ENCODE results near the gene AIG1. TPM values are rescaled to one million over a fixed set of nuclear protein-coding genes. Genes with fewer than 3 reads are reported as not detected.

AIG1 gene
- total RNA-seq, 1 experiment from 2014 or later = 31.0 TPM

DNA sequence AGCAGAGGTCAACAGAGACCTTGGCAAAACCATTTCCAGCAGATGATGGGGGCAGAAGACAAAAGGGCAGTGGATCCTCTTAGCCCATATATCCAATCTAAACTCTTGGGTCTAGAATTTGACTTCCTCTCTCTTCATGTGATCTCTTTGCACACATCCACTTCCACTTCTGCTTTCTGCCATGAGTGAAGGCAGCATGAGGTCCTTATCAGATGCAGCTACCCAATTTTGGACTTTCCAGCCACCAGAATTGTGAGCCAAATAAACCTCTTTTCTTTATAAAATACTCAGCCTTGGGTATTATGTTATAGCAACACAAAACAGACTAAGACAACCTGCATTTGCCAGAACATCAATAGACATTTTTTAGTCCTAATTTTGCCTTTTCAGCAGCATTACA lies 198.3 kb downstream of the AIG1 start:
- no peak for DNase-seq (ENCODE audit: extremely low read depth, low read depth)

DNA sequence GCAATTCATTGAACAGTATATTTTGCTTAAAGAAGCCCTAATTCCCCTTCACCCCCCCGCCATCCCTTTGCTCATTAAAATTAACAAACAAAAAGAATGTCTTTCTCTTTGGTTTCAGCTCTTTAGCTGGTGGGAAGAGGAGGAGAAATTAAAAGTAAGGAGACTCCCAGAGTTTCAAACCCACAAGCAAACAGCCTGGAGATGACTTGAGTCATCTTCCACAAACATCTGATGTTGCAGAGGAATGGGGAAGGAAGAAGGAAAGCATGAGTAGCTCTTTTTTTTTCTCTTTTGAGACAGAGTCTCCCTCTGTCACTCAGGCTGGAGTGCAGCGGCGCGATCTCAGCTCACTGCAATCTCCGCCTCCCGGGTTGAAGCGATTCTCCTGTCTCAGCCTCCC lies 200.2 kb downstream of the AIG1 start:
- no peak for DNase-seq (ENCODE audit: extremely low read depth, low read depth)

GRCh38 chr6:143261899-143262436 lies 201.3 kb downstream of the AIG1 start:
- no peak for DNase-seq (ENCODE audit: extremely low read depth, low read depth)

- no peak for DNase-seq (ENCODE audit: extremely low read depth, low read depth)
Observed at GRCh38 chr6:143262859-143263258, 202.2 kb downstream of the AIG1 start.

DNA sequence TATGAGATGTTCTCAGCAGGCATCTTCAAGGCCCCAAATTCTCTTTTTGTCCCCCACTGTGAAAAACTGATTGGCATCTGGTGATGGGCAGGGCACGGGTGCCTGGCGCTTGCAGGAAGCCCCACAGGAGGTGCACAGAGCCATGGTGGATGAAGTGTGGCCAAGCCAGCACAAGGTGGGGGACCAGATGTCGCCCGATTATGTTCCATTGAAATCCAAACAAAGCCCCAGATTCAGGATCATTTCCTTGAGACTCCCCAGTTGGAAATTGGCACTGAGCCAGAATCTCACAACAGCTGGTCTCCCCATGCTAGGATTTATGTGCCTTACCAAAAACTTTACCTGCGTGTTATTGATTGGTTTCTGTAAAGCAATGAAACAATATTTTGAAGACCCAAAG lies 203.7 kb downstream of the AIG1 start:
- DNase-seq (ENCODE audit: extremely low read depth, low read depth) = no peak

- DNase-seq (ENCODE audit: extremely low read depth, low read depth) = no peak
Observed at GRCh38 chr6:143264986-143265764, 204.5 kb downstream of the AIG1 start.

- no peak for DNase-seq (ENCODE audit: extremely low read depth, low read depth)
Observed at GRCh38 chr6:143267760-143268159, 207.1 kb downstream of the AIG1 start.

- no peak for DNase-seq (ENCODE audit: extremely low read depth, low read depth)
Observed at GRCh38 chr6:143268439-143268838, 207.8 kb downstream of the AIG1 start.

- no peak for DNase-seq (ENCODE audit: extremely low read depth, low read depth)
Observed at GRCh38 chr6:143270026-143270425, 209.3 kb downstream of the AIG1 start.

GRCh38 chr6:143271024-143271423 lies 210.3 kb downstream of the AIG1 start:
- no peak for DNase-seq (ENCODE audit: extremely low read depth, low read depth)

- DNase-seq (ENCODE audit: extremely low read depth, low read depth) = no peak
Observed at GRCh38 chr6:143276436-143276835, 215.7 kb downstream of the AIG1 start.

- DNase-seq (ENCODE audit: extremely low read depth, low read depth) = no peak
Observed at GRCh38 chr6:143279385-143279784, 218.7 kb downstream of the AIG1 start.

DNA sequence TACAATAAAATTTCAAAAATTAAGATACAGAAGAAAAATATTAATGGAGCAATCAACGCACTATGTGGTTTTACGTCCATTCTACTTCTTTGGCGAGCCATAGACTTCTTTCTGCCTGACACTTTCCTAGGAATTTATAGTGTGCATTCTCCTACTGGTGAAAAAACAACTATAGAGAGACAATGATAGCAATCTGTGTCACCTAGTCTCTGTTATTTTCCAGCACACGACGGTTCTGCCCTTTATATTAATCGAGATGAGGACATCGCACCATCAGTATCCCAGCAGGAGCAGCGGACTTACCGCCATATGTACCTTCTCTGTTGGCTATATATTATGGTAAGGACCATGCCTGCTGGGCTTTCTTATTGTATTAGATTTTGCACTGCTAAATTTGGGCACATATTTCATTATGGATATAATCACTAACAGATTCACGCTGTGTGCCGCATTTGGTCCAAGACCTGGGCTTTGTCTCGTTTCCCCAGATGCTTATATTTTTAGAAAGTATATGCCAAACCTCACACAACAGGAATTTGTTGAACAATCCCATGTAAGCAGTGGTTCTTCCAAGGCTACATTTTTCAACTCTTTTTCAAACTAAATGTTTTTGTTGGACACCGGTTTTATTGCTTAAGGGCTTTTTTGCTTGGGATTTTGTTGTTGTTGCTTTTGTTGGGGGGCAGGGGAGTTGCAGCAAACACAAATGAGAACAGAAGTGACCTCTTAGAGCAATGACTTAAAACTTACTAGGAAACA lies 223.4 kb downstream of the AIG1 start:
- DNase-seq (ENCODE audit: extremely low read depth, low read depth) = no peak

GRCh38 chr6:143286251-143286795 lies 225.6 kb downstream of the AIG1 start:
- no peak for DNase-seq (ENCODE audit: extremely low read depth, low read depth)

DNA sequence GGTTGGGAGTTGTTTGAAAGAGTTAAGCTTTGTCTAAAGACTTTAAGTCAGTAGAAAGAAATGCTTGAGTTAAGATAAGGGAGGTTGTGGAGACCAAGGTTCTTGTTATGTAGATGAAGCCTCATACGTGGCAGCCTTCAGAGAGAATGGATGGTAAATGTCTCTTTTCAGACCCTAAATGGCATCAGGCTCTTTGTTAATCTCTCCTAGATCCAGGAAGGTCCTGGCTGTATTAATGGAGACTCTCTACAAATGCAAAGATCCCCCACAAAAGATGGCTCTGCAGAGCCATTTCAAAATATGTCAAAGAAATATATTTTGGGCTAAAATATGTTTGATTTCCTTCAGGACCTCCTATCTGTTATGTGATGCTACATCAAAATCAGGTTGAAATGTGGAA lies 228.2 kb downstream of the AIG1 start:
- no peak for DNase-seq (ENCODE audit: extremely low read depth, low read depth)

- no peak for DNase-seq (ENCODE audit: extremely low read depth, low read depth)
Observed at GRCh38 chr6:143290206-143290605, 229.5 kb downstream of the AIG1 start.

GRCh38 chr6:143293523-143293922 lies 232.8 kb downstream of the AIG1 start:
- no peak for DNase-seq (ENCODE audit: extremely low read depth, low read depth)

GRCh38 chr6:143294265-143294860 lies 233.7 kb downstream of the AIG1 start:
- no peak for DNase-seq (ENCODE audit: extremely low read depth, low read depth)

- DNase-seq (ENCODE audit: extremely low read depth, low read depth) = no peak
Observed at GRCh38 chr6:143295932-143296331, 235.2 kb downstream of the AIG1 start.

- DNase-seq (ENCODE audit: extremely low read depth, low read depth) = no peak
Observed at GRCh38 chr6:143298071-143298470, 237.4 kb downstream of the AIG1 start.
